Neural cell (in vitro differentiated cells): ENCODE measurements around the gene AIFM2. TPM values are rescaled to one million over a fixed set of nuclear protein-coding genes. Genes with fewer than 3 reads are reported as not detected.

Experiments
- H2AFZ ChIP-seq: fragments of 200-600, 300-800 bp; sonication (generic), shearing (Covaris generic); 2 replicates; pipeline ENCODE4 v1.6.0; 2014; ENCODE audit warnings: low read depth, mild to moderate bottlenecking, antibody characterized with exemption, low read length, moderate library complexity
- H3F3A ChIP-seq: fragments of 200-600 bp; shearing (Covaris generic); 2 replicates; pipeline ENCODE4 v1.6.1; 2016; ENCODE audit warnings: mild to moderate bottlenecking, moderate library complexity, mixed read lengths, antibody characterized with exemption, low read length; ENCODE audit not compliant: insufficient read depth, poor library complexity, severe bottlenecking
- H3K27ac ChIP-seq: fragments of 200-600, 300-800 bp; sonication (generic), shearing (Covaris generic); 2 replicates; pipeline ENCODE4 v1.5.1; 2014; ENCODE audit warnings: mild to moderate bottlenecking, low read length, moderate library complexity
- H3K27me3 ChIP-seq: fragments of 300-800, 200-600 bp; sonication (generic), shearing (Covaris generic); 2 replicates; pipeline ENCODE4 v1.6.0; 2014; ENCODE audit warnings: mild to moderate bottlenecking, low read depth, low read length, moderate library complexity; ENCODE audit not compliant: insufficient read depth
- H3K36me3 ChIP-seq: fragments of 300-800, 200-600 bp; sonication (generic), shearing (Covaris generic); 2 replicates; pipeline ENCODE4 v1.5.1; 2014; ENCODE audit warnings: mild to moderate bottlenecking, antibody characterized with exemption, low read length, moderate library complexity; ENCODE audit not compliant: insufficient read depth
- H3K4me2 ChIP-seq: fragments of 300-800, 200-600 bp; sonication (generic), shearing (Covaris generic); 2 replicates; pipeline ENCODE4 v1.6.0; 2014; ENCODE audit warnings: mild to moderate bottlenecking, low read length
- H3K4me3 ChIP-seq: fragments of 300-800, 200-600 bp; sonication (generic), shearing (Covaris generic); 2 replicates; pipeline ENCODE4 v1.5.1; 2014; ENCODE audit warnings: mild to moderate bottlenecking, low read length, moderate library complexity
- H3K79me2 ChIP-seq: fragments of 200-600 bp; shearing (Covaris generic); replicated peaks from 2 replicates; pipeline ENCODE4 v1.6.0; 2014; ENCODE audit warnings: mild to moderate bottlenecking, low read length, moderate library complexity; ENCODE audit not compliant: insufficient read depth
- H3K9ac ChIP-seq: fragments of 300-800, 200-600 bp; sonication (generic), shearing (Covaris generic); 2 replicates; pipeline ENCODE4 v1.6.1; 2016; ENCODE audit warnings: mild to moderate bottlenecking, low read length, mixed read lengths
- H3K9me2 ChIP-seq: fragments of 200-600 bp; shearing (Covaris generic); 2 replicates; pipeline ENCODE4 v1.6.1; 2016; ENCODE audit warnings: mild to moderate bottlenecking, low read length, mixed read lengths; ENCODE audit not compliant: insufficient read depth
- H3K9me3 ChIP-seq: fragments of 200-600, 300-800 bp; sonication (generic), shearing (Covaris generic); 2 replicates; pipeline ENCODE4 v1.6.1; 2016; ENCODE audit warnings: mild to moderate bottlenecking, mixed run types, low read length, moderate library complexity, mixed read lengths
- H4K20me1 ChIP-seq: fragments of 200-600 bp; shearing (Covaris generic); 2 replicates; pipeline ENCODE4 v1.6.1; 2016; ENCODE audit warnings: mild to moderate bottlenecking, mixed run types; ENCODE audit not compliant: insufficient read depth
- EP300 ChIP-seq: fragments of 450-650 bp; conservative IDR thresholded peaks from 2 replicates; pipeline ENCODE4 v1.6.1; 2014; ENCODE audit warnings: antibody characterized with exemption, mild to moderate bottlenecking, moderate library complexity; ENCODE audit not compliant: poor library complexity, severe bottlenecking
- EZH2 ChIP-seq: fragments of 200-600, 300-800 bp; shearing (Covaris generic), sonication (generic); IDR thresholded peaks from 2 replicates; pipeline ENCODE4 v1.6.1; 2014; ENCODE audit warnings: antibody characterized with exemption, low read length, borderline replicate concordance, mild to moderate bottlenecking; ENCODE audit not compliant: insufficient read depth, poor library complexity, severe bottlenecking
- MXI1 ChIP-seq: fragments of 450-650 bp; conservative IDR thresholded peaks from 2 replicates; pipeline ENCODE4 v1.6.1; 2014; ENCODE audit warnings: antibody characterized with exemption, mild to moderate bottlenecking; ENCODE audit not compliant: poor library complexity, severe bottlenecking
- POLR2AphosphoS5 ChIP-seq: IDR thresholded peaks from 2 replicates; pipeline ENCODE4 v1.6.1; 2012
- RAD21 ChIP-seq: fragments of 450-650 bp; conservative IDR thresholded peaks from 2 replicates; pipeline ENCODE4 v1.6.1; 2014; ENCODE audit warnings: antibody characterized with exemption, mild to moderate bottlenecking, moderate library complexity
- SMC3 ChIP-seq: fragments of 450-650 bp; conservative IDR thresholded peaks from 2 replicates; pipeline ENCODE4 v1.6.1; 2014; ENCODE audit warnings: antibody characterized with exemption, mild to moderate bottlenecking, moderate library complexity; ENCODE audit not compliant: poor library complexity
- TAF1 ChIP-seq: IDR thresholded peaks from 2 replicates; pipeline ENCODE4 v1.6.1; 2012; ENCODE audit warnings: low read depth
- polyA plus RNA-seq: library from polyadenylated mRNA; depleted of rRNA; stranded (reverse); fragments of >200 nt; gene quantifications from 2 replicates; pipeline ENCODE4 v1.2.3, GENCODE V29; 2014
- TF ChIP-seq, protein P1 (sequence below): IDR thresholded peaks from 2 replicates; pipeline ENCODE4 v1.6.1; 2012; ENCODE audit warnings: borderline replicate concordance
- TF ChIP-seq, protein P2 (sequence below): fragments of 450-650 bp; IDR thresholded peaks from 2 replicates; pipeline ENCODE4 v1.5.1; 2014; ENCODE audit warnings: antibody characterized with exemption, mild to moderate bottlenecking, moderate library complexity; ENCODE audit not compliant: poor library complexity, severe bottlenecking

The AIFM2 gene
- polyA plus RNA-seq, 1 donor from 2014 or later, result 0.78 TPM

DNA sequence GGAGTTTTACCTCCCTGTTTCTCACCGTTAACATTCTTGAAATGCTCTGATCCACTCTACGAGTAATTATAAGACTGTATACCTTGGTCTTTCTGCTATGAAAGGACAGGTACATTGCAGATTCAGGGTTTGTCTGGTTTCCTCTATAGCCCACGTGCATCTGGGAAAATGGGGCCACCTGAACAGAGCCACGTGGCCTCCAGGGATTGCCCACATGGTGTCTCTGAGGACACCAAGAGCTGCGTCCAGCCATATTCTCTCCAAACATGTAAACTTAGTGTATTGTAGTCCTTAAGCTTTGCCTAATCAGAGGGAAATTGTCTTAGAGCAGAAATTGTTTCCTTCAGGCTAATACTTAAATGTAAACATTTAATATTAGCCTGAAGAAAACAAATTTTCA, 63.3 kb downstream of the AIFM2 start:
- no peaks in the 10 kb centered on the region for H3F3A ChIP-seq
- no peak overlapping the region for H2AFZ ChIP-seq
- no peak overlapping the region for H3K27ac ChIP-seq
- peaks cover 42% of the 10 kb centered on the region for H3K79me2 ChIP-seq
- TF ChIP-seq, protein P1, sequence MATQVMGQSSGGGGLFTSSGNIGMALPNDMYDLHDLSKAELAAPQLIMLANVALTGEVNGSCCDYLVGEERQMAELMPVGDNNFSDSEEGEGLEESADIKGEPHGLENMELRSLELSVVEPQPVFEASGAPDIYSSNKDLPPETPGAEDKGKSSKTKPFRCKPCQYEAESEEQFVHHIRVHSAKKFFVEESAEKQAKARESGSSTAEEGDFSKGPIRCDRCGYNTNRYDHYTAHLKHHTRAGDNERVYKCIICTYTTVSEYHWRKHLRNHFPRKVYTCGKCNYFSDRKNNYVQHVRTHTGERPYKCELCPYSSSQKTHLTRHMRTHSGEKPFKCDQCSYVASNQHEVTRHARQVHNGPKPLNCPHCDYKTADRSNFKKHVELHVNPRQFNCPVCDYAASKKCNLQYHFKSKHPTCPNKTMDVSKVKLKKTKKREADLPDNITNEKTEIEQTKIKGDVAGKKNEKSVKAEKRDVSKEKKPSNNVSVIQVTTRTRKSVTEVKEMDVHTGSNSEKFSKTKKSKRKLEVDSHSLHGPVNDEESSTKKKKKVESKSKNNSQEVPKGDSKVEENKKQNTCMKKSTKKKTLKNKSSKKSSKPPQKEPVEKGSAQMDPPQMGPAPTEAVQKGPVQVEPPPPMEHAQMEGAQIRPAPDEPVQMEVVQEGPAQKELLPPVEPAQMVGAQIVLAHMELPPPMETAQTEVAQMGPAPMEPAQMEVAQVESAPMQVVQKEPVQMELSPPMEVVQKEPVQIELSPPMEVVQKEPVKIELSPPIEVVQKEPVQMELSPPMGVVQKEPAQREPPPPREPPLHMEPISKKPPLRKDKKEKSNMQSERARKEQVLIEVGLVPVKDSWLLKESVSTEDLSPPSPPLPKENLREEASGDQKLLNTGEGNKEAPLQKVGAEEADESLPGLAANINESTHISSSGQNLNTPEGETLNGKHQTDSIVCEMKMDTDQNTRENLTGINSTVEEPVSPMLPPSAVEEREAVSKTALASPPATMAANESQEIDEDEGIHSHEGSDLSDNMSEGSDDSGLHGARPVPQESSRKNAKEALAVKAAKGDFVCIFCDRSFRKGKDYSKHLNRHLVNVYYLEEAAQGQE, result no peak
- TF ChIP-seq POLR2AphosphoS5 (no peak), EP300 (no peak)
- TF ChIP-seq, protein P2, sequence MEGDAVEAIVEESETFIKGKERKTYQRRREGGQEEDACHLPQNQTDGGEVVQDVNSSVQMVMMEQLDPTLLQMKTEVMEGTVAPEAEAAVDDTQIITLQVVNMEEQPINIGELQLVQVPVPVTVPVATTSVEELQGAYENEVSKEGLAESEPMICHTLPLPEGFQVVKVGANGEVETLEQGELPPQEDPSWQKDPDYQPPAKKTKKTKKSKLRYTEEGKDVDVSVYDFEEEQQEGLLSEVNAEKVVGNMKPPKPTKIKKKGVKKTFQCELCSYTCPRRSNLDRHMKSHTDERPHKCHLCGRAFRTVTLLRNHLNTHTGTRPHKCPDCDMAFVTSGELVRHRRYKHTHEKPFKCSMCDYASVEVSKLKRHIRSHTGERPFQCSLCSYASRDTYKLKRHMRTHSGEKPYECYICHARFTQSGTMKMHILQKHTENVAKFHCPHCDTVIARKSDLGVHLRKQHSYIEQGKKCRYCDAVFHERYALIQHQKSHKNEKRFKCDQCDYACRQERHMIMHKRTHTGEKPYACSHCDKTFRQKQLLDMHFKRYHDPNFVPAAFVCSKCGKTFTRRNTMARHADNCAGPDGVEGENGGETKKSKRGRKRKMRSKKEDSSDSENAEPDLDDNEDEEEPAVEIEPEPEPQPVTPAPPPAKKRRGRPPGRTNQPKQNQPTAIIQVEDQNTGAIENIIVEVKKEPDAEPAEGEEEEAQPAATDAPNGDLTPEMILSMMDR, result no peak
- H3K9ac ChIP-seq, result no peak overlapping the region
- H3K4me2 ChIP-seq, result no peak overlapping the region
- H3K27me3 ChIP-seq, result no peaks in the 10 kb centered on the region
- H3K9me3 ChIP-seq, result no peaks in the 10 kb centered on the region
- no peak overlapping the region for H3K4me3 ChIP-seq
- peaks cover 10% of the 10 kb centered on the region for H3K36me3 ChIP-seq
- H4K20me1 ChIP-seq, result no peaks in the 10 kb centered on the region
- H3K9me2 ChIP-seq, result no peaks in the 10 kb centered on the region

DNA sequence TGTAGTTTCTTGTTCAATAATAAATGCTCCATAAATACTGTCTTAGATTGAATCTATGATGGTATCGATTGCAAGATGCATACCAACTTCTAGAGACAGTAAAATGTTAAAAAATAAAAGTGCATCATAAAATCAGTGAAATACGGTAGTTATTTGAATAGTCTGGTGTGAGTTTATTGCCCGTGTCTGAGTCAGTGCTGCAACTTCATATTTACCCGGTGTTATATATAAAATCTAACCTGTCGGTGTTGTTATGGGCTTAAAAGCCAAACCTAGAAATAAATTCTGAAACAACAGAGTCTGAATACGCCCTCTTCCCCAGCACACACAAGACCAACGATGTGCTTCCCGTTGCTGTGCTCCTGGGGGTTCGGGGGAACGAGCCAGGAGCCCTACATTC, 63.7 kb downstream of the AIFM2 start:
- Histone ChIP-seq H4K20me1 (no peaks in the 10 kb centered on the region), H3K9ac (no peak overlapping the region)

More for the DNA sequence above, 63.7 kb downstream of the AIFM2 start:
- Histone ChIP-seq H3K27ac (no peak overlapping the region), H3K4me2 (no peak overlapping the region), H3K9me3 (no peaks in the 10 kb centered on the region), H3K79me2 (peaks cover 45% of the 10 kb centered on the region), H3K9me2 (no peaks in the 10 kb centered on the region), H3K4me3 (no peak overlapping the region), H3K27me3 (no peaks in the 10 kb centered on the region), H3F3A (no peaks in the 10 kb centered on the region), H2AFZ (no peak overlapping the region), H3K36me3 (peaks cover 10% of the 10 kb centered on the region)
- TF ChIP-seq TAF1 (no peak), EP300 (no peak), MXI1 (no peak), EZH2 (no peak), SMC3 (no peak), POLR2AphosphoS5 (no peak), RAD21 (no peak)
- TF ChIP-seq, protein P2, result no peak
- TF ChIP-seq, protein P1, result no peak
